ENCODE data around the gene WDPCP. TPM values are rescaled to one million over a fixed set of nuclear protein-coding genes. Genes with fewer than 3 reads are reported as not detected.

Gene WDPCP
- total RNA-seq, 3 donors from 2014 or later (not counting 1 experiment from before 2014, with no cell fraction given), result 22.0 to 23.7 (median 22.9) TPM

- no peaks in the 10 kb centered on the region for H3K27me3 ChIP-seq (ENCODE audit: control insufficient read depth, insufficient read depth, low read length)
- peaks cover 20 to 23% of the 10 kb centered on the region in 2 donors for H3K9me3 Mint-ChIP-seq
- intact Hi-C loops (cut with micrococcal nuclease), result no loop called here
- H3K4me1 ChIP-seq (ENCODE audit: control insufficient read depth, insufficient read depth, low read length), result no peaks in the 10 kb centered on the region
- peaks cover 20% of the 10 kb centered on the region for H3K9me3 ChIP-seq (ENCODE audit: control insufficient read depth, insufficient read depth, low read length)
- DNase-seq (no peak), ATAC-seq (no peak)
- peaks cover 36% of the 10 kb centered on the region for H3K36me3 Mint-ChIP-seq
- H3K36me3 ChIP-seq (ENCODE audit: control insufficient read depth, insufficient read depth, low read length), result no peaks in the 10 kb centered on the region
- H3K4me3 Mint-ChIP-seq, result no peak overlapping the region
- no peak for TF ChIP-seq CTCF (IDR thresholded peaks at IDR 0.05)
- peaks cover 24 to 29% of the 10 kb centered on the region in 2 donors for H3K4me1 Mint-ChIP-seq
- no peak overlapping the region for H3K27ac ChIP-seq (ENCODE audit: low read length)
- no peak overlapping the region for H3K27ac Mint-ChIP-seq
- H3K4me3 ChIP-seq (ENCODE audit: low read length), result no peak overlapping the region
- WGBS (ENCODE audit: insufficient coverage), result 100% methylated on average over 1 of the region's 1 CpG
- no peaks in the 10 kb centered on the region for H3K27me3 Mint-ChIP-seq (ENCODE audit: low read depth in 2 of 2)
Observed at GRCh38 chr2:63520793-63521192, 67.5 kb downstream of the WDPCP start.

- H3K36me3 Mint-ChIP-seq, result peaks cover 11% of the 10 kb centered on the region
- H3K27ac Mint-ChIP-seq, result no peak overlapping the region
- H3K27me3 Mint-ChIP-seq (ENCODE audit: low read depth in 2 of 2), result no peaks in the 10 kb centered on the region
- H3K9me3 Mint-ChIP-seq, result peaks cover 3 to 4% of the 10 kb centered on the region in 2 donors
- no peak for TF ChIP-seq CTCF (IDR thresholded peaks at IDR 0.05)
- Histone ChIP-seq H3K4me1 (ENCODE audit: control insufficient read depth, insufficient read depth, low read length) (no peaks in the 10 kb centered on the region), H3K27ac (ENCODE audit: low read length) (no peak overlapping the region), H3K27me3 (ENCODE audit: control insufficient read depth, insufficient read depth, low read length) (no peaks in the 10 kb centered on the region), H3K36me3 (ENCODE audit: control insufficient read depth, insufficient read depth, low read length) (no peaks in the 10 kb centered on the region), H3K4me3 (ENCODE audit: low read length) (no peak overlapping the region), H3K9me3 (ENCODE audit: control insufficient read depth, insufficient read depth, low read length) (peaks cover 15% of the 10 kb centered on the region)
- H3K4me3 Mint-ChIP-seq, result no peak overlapping the region
- no peak for ATAC-seq
- intact Hi-C loops (cut with micrococcal nuclease), result no loop called here
- DNase-seq, result no peak
- peaks cover 0 to 3% of the 10 kb centered on the region in 2 donors for H3K4me1 Mint-ChIP-seq
Observed at GRCh38 chr2:63514781-63515180, 73.5 kb downstream of the WDPCP start.

GRCh38 chr2:63514237-63514716 is 74.0 kb downstream of the WDPCP start:
- no peak overlapping the region for H3K4me3 ChIP-seq (ENCODE audit: low read length)
- H3K9me3 ChIP-seq (ENCODE audit: control insufficient read depth, insufficient read depth, low read length), result peaks cover 13% of the 10 kb centered on the region
- no peaks in the 10 kb centered on the region for H3K4me1 ChIP-seq (ENCODE audit: control insufficient read depth, insufficient read depth, low read length)
- no peaks in the 10 kb centered on the region for H3K27me3 Mint-ChIP-seq (ENCODE audit: low read depth in 2 of 2)
- no peak overlapping the region for H3K27ac Mint-ChIP-seq
- intact Hi-C loops (cut with micrococcal nuclease), result no loop called here
- H3K9me3 Mint-ChIP-seq, result peaks cover 4 to 5% of the 10 kb centered on the region in 2 donors
- no peak overlapping the region for H3K27ac ChIP-seq (ENCODE audit: low read length)
- no peaks in the 10 kb centered on the region for H3K27me3 ChIP-seq (ENCODE audit: control insufficient read depth, insufficient read depth, low read length)
- WGBS (ENCODE audit: insufficient coverage), result 97% methylated on average over 2 of the region's 2 CpGs
- no peak for TF ChIP-seq CTCF (IDR thresholded peaks at IDR 0.05)
- H3K36me3 ChIP-seq (ENCODE audit: control insufficient read depth, insufficient read depth, low read length), result no peaks in the 10 kb centered on the region
- no peak for DNase-seq
- no peak for ATAC-seq
- peaks cover 0 to 3% of the 10 kb centered on the region in 2 donors for H3K4me1 Mint-ChIP-seq
- no peak overlapping the region for H3K4me3 Mint-ChIP-seq
- peaks cover 12% of the 10 kb centered on the region for H3K36me3 Mint-ChIP-seq

- no peak for TF ChIP-seq CTCF (IDR thresholded peaks at IDR 0.05)
- H3K36me3 Mint-ChIP-seq, result peaks cover 24% of the 10 kb centered on the region
Observed at GRCh38 chr2:63506320-63506719, 82.0 kb downstream of the WDPCP start.

More at GRCh38 chr2:63506320-63506719, 82.0 kb downstream of the WDPCP start:
- Histone ChIP-seq H3K36me3 (ENCODE audit: control insufficient read depth, insufficient read depth, low read length) (no peaks in the 10 kb centered on the region), H3K27me3 (ENCODE audit: control insufficient read depth, insufficient read depth, low read length) (no peaks in the 10 kb centered on the region), H3K9me3 (ENCODE audit: control insufficient read depth, insufficient read depth, low read length) (peaks cover 6% of the 10 kb centered on the region), H3K27ac (ENCODE audit: low read length) (no peak overlapping the region), H3K4me3 (ENCODE audit: low read length) (no peak overlapping the region), H3K4me1 (ENCODE audit: control insufficient read depth, insufficient read depth, low read length) (no peaks in the 10 kb centered on the region)
- ATAC-seq, result no peak
- H3K4me3 Mint-ChIP-seq, result no peak overlapping the region
- WGBS (ENCODE audit: insufficient coverage), result 35% methylated on average over 2 of the region's 2 CpGs
- peaks cover 21 to 34% of the 10 kb centered on the region in 2 donors for H3K4me1 Mint-ChIP-seq
- no peak for DNase-seq
- H3K9me3 Mint-ChIP-seq, result peaks cover 5 to 15% of the 10 kb centered on the region in 2 donors
- intact Hi-C loops (cut with micrococcal nuclease), result no loop called here
- peaks cover 2 to 10% of the 10 kb centered on the region in 2 donors for H3K27me3 Mint-ChIP-seq (ENCODE audit: low read depth in 2 of 2)
- H3K27ac Mint-ChIP-seq, result no peak overlapping the region
